Endothelial cell of umbilical vein (primary cell): ENCODE results near the gene FBXL22. TPM values are rescaled to one million over a fixed set of nuclear protein-coding genes. Genes with fewer than 3 reads are reported as not detected.

ENCODE experiments used
- BruUV-seq: library from RNA; stranded (reverse); fragments of 400-500 nt; replicated peaks from 2 replicates; lab custom pipeline; 2021; lab: Mats Ljungman, UMichigan
- CTCF ChIA-PET: fragments of 300-600, 350-600 bp; sonication (Branson Sonifier 250); formaldehyde crosslinking; loops from one replicate; lab custom pipeline; 2021; ENCODE audit warnings: antibody characterized with exemption, inconsistent platforms; lab: Charles Lee
- POLR2A ChIA-PET: fragments of 300-600, 350-600 bp; sonication (Branson Sonifier 250); formaldehyde crosslinking; loops from one replicate; lab custom pipeline; 2021; ENCODE audit warnings: antibody characterized with exemption, inconsistent platforms; lab: Charles Lee
- DNase-seq: peaks from one replicate; pipeline ENCODE4 v3.0.0-alpha.2; 2011; ENCODE audit warnings: low read depth, low spot score
- FAIRE-seq: peaks from 2 replicates; lab custom pipeline; 2011; peaks lifted over from hg19 to GRCh38; lab: Jason Lieb, UNC
- H2AFZ ChIP-seq: 2 replicates; pipeline ENCODE4 v1.6.0; 2012; ENCODE audit warnings: low read depth, low read length, control low read depth, inconsistent platforms
- H3K27ac ChIP-seq: 2 replicates; pipeline ENCODE4 v1.5.1; 2011; ENCODE audit warnings: low read depth, mild to moderate bottlenecking, control low read depth, low read length, moderate library complexity; ENCODE audit not compliant: insufficient read depth
- H3K27me3 ChIP-seq, 2 experiments: 2 replicates each; pipeline versions ENCODE4 v1.6.0 to v1.6.1; 2011; ENCODE audit warnings: low read length in 2 of 2, mixed read lengths in 1 of 2; ENCODE audit not compliant: control insufficient read depth in 2 of 2, insufficient read depth in 2 of 2
- H3K36me3 ChIP-seq, 2 experiments: 2 replicates in 1 of 2; 3 replicates in 1 of 2; pipeline ENCODE4 v1.5.1; 2011; ENCODE audit warnings: low read length in 2 of 2, mild to moderate bottlenecking in 1 of 2, moderate library complexity in 1 of 2; ENCODE audit not compliant: control insufficient read depth in 2 of 2, insufficient read depth in 2 of 2; ENCODE audit errors: extremely low read depth in 1 of 2
- H3K4me1 ChIP-seq: 3 replicates; pipeline ENCODE4 v1.5.1; 2011; ENCODE audit warnings: mild to moderate bottlenecking, low read length; ENCODE audit not compliant: control insufficient read depth, insufficient read depth; ENCODE audit errors: extremely low read depth
- H3K4me2 ChIP-seq: 2 replicates; pipeline ENCODE4 v1.6.1; 2011; ENCODE audit warnings: low read length, control low read depth, mixed read lengths; ENCODE audit not compliant: insufficient read depth
- H3K4me3 ChIP-seq, 3 experiments: fragments of 200-600 bp in 1 of 3; sonication (generic), shearing (Covaris generic) in 1 of 3; replicated peaks in 1 of 3; 2 replicates each; pipeline ENCODE4 v1.5.1; 2011 to 2016; ENCODE audit warnings: control low read depth in 3 of 3, low read length in 3 of 3, mild to moderate bottlenecking in 2 of 3, inconsistent platforms in 1 of 3, low read depth in 1 of 3, moderate library complexity in 1 of 3; ENCODE audit not compliant: insufficient read depth in 1 of 3
- H3K79me2 ChIP-seq: 2 replicates; pipeline ENCODE4 v1.6.0; 2012; ENCODE audit warnings: low read length, inconsistent platforms; ENCODE audit not compliant: control insufficient read depth, insufficient read depth
- H3K9ac ChIP-seq: replicated peaks from 2 replicates; pipeline ENCODE3; 2011; ENCODE audit warnings: low read length, control low read depth; ENCODE audit not compliant: insufficient read depth; ENCODE audit errors: extremely low read depth
- H3K9me1 ChIP-seq: replicated peaks from 3 replicates; pipeline ENCODE4 v1.6.0; 2011; ENCODE audit warnings: mild to moderate bottlenecking, low read length; ENCODE audit not compliant: control insufficient read depth, insufficient read depth; ENCODE audit errors: extremely low read depth
- H3K9me3 ChIP-seq: replicated peaks from 2 replicates; pipeline ENCODE4 v1.5.1; 2012; ENCODE audit warnings: low read length, inconsistent platforms; ENCODE audit not compliant: control insufficient read depth, insufficient read depth
- H4K20me1 ChIP-seq: replicated peaks from 2 replicates; pipeline ENCODE3; 2011; ENCODE audit warnings: mild to moderate bottlenecking, low read length; ENCODE audit not compliant: control insufficient read depth, insufficient read depth; ENCODE audit errors: extremely low read depth
- CTCF ChIP-seq, 2 donors: IDR thresholded peaks; 1 replicate in 1 of 2; 2 replicates in 1 of 2; pipeline ENCODE4 v1.5.1; 2011; ENCODE audit warnings: low read length in 2 of 2, mild to moderate bottlenecking in 2 of 2, moderate library complexity in 2 of 2, control low read depth in 1 of 2, inconsistent platforms in 1 of 2, low read depth in 1 of 2; ENCODE audit not compliant: insufficient read depth in 1 of 2; ENCODE audit errors: extremely low read depth in 1 of 2
- EZH2 ChIP-seq: IDR thresholded peaks from 2 replicates; pipeline ENCODE4 v1.6.1; 2012; ENCODE audit warnings: borderline replicate concordance, low read depth, mild to moderate bottlenecking, moderate library complexity, low read length, inconsistent platforms; ENCODE audit not compliant: severe bottlenecking
- FOS ChIP-seq: IDR thresholded peaks from 2 replicates; pipeline ENCODE4 v1.6.1; 2011; ENCODE audit warnings: mild to moderate bottlenecking, low read length, moderate library complexity, borderline replicate concordance; ENCODE audit not compliant: insufficient read depth
- GATA2 ChIP-seq: IDR thresholded peaks from 2 replicates; pipeline ENCODE4 v1.7.0; 2011; ENCODE audit warnings: low read depth, mild to moderate bottlenecking, moderate library complexity, mixed read lengths, low read length; ENCODE audit not compliant: insufficient read length, insufficient read depth
- JUN ChIP-seq: IDR thresholded peaks from 2 replicates; pipeline ENCODE4 v1.6.1; 2011; ENCODE audit warnings: borderline replicate concordance, low read depth; ENCODE audit not compliant: insufficient read length, insufficient read depth
- MAX ChIP-seq: IDR thresholded peaks from 2 replicates; pipeline ENCODE4 v1.6.1; 2011; ENCODE audit not compliant: insufficient read depth, insufficient read length
- MYC ChIP-seq: IDR thresholded peaks from one replicate; pipeline ENCODE4 v1.6.1; 2011; ENCODE audit warnings: mild to moderate bottlenecking, low read depth, low read length
- POLR2A ChIP-seq: IDR thresholded peaks from 2 replicates; pipeline ENCODE4 v1.6.1; 2012; ENCODE audit warnings: low read depth, mild to moderate bottlenecking, control low read depth, low read length
- POLR2AphosphoS5 ChIP-seq: IDR thresholded peaks from 2 replicates; pipeline ENCODE4 v1.6.1; 2012; ENCODE audit warnings: low read depth, mild to moderate bottlenecking, control low read depth, low read length, moderate library complexity; ENCODE audit not compliant: insufficient read depth
- dilution Hi-C: fragments of 300-500 bp; cut with MboI; formaldehyde crosslinking; loops from one replicate; pipeline ENCODE4 v1.15.0; 2019; ENCODE audit warnings: low sequenced_read_pairs; ENCODE audit not compliant: extremely low pct_ligation_motif_present
- intact Hi-C: fragments of 100-400 bp; cut with micrococcal nuclease; formaldehyde crosslinking; loops from one replicate; pipeline ENCODE4 v1.10.0; 2022
- polyA plus RNA-seq, 4 experiments: library from polyadenylated mRNA; depleted of rRNA in 3 of 4; stranded (reverse) in 3 of 4; unstranded in 1 of 4; fragments of >200 nt; gene quantifications; 2 replicates each; pipeline versions ENCODE4 v1.2.1 to v1.2.3, GENCODE V29; 2011 to 2012; ENCODE audit warnings: missing spikeins in 1 of 4
- total RNA-seq: library from RNA; stranded (reverse); gene quantifications from 2 replicates; pipeline ENCODE4 v1.2.3, GENCODE V29; 2021

FBXL22 gene
- total and polyA plus RNA-seq, 2 donors (not counting 3 experiments of a cell fraction or from before 2014, with no cell fraction given): 0.06 TPM; not detected in 1

- FAIRE-seq (no peak), DNase-seq (no peak)
- dilution Hi-C loops (no loop called here), intact Hi-C loops (no loop called here)
- Histone ChIP-seq H4K20me1 (no peaks in the 10 kb centered on the region), H3K9ac (no peak overlapping the region), H3K79me2 (no peaks in the 10 kb centered on the region), H3K4me1 (peaks cover 17% of the 10 kb centered on the region), H3K36me3 (peaks cover 0 to under 1% of the 10 kb centered on the region in 2 experiments), H3K27me3 (no peaks in the 10 kb centered on the region), H3K4me2 (no peak overlapping the region), H3K27ac (no peak overlapping the region), H3K4me3 (no peak overlapping the region), H2AFZ (no peak overlapping the region), H3K9me1 (no peaks in the 10 kb centered on the region), H3K9me3 (no peaks in the 10 kb centered on the region)
- ChIA-PET CTCF (interaction anchor here (2.0 to 9.4 kb wide), 3 partner anchors 8 to 136 kb away, joined by 6 to 78 read pairs (median 26); no protein-coding TSS in a partner anchor), POLR2A (no interaction called here)
- TF ChIP-seq JUN: no peak
- no TSS peak for BruUV-seq
These were observed 5.4 kb downstream of the FBXL22 start for GRCh38 chr15:63602595-63602994.

- intact Hi-C loops: no loop called here
- Histone ChIP-seq H3K4me2 (no peak overlapping the region), H3K27ac (no peak overlapping the region), H3K9me1 (no peaks in the 10 kb centered on the region), H3K9me3 (no peaks in the 10 kb centered on the region), H3K4me3 (no peak overlapping the region), H3K36me3 (peaks cover 5 to 8% of the 10 kb centered on the region in 2 experiments), H3K9ac (no peak overlapping the region), H3K27me3 (no peaks in the 10 kb centered on the region), H3K79me2 (no peaks in the 10 kb centered on the region), H2AFZ (no peak overlapping the region), H4K20me1 (no peaks in the 10 kb centered on the region), H3K4me1 (peaks cover 17% of the 10 kb centered on the region)
- dilution Hi-C loops: no loop called here
- no TSS peak for BruUV-seq
- TF ChIP-seq POLR2A: no peak
- TF ChIP-seq JUN: no peak
- no peak for TF ChIP-seq CTCF (IDR thresholded peaks at IDR 0.05; ENCODE audit: extremely low read depth in 1 of 2, insufficient read depth in 1 of 2, low read depth in 1 of 2, low read length in 2 of 2)
- no peak for TF ChIP-seq FOS
- TF ChIP-seq MAX: no peak
- TF ChIP-seq GATA2: no peak
- TF ChIP-seq EZH2: no peak
- no peak for TF ChIP-seq MYC
- no peak for TF ChIP-seq POLR2AphosphoS5
- POLR2A ChIA-PET: no interaction called here
- no peak for DNase-seq
- CTCF ChIA-PET: interaction anchor here (2.0 kb wide), 1 partner anchor 137 kb away, joined by 6 read pairs; no protein-coding TSS in a partner anchor
- no peak for FAIRE-seq
These were observed 6.3 kb downstream of the FBXL22 start for GRCh38 chr15:63603516-63603915.
